SK-N-SH (cell line): ENCODE data around the gene CBX6. TPM values are rescaled to one million over a fixed set of nuclear protein-coding genes. Genes with fewer than 3 reads are reported as not detected.

Experiments used
- CTCF ChIA-PET: fragments of 300-600, 350-600 bp; formaldehyde crosslinking; extraction: SDS; loops from one replicate; lab custom pipeline; 2021; lab: Yijun Ruan, JAX
- POLR2A ChIA-PET: fragments of 350-600 bp; sonication (Branson Sonifier 250); formaldehyde crosslinking; extraction: SDS; loops from one replicate; lab custom pipeline; 2020; ENCODE audit warnings: antibody characterized with exemption, inconsistent platforms; lab: Yijun Ruan, JAX
- DNase-seq: peaks from one replicate; pipeline ENCODE4 v3.0.0; 2012
- H2AFZ ChIP-seq: fragments of 200-600 bp; sonication (generic); 2 replicates; pipeline ENCODE4 v1.8.1; 2016; ENCODE audit warnings: antibody characterized with exemption, mild to moderate bottlenecking, low read depth
- H3F3A ChIP-seq: fragments of 200-600 bp; sonication (generic); replicated peaks from 2 replicates; pipeline ENCODE3; 2016; ENCODE audit warnings: antibody characterized with exemption, mild to moderate bottlenecking; ENCODE audit not compliant: insufficient read depth
- H3K27ac ChIP-seq, 2 experiments: fragments of 200-500 bp in 1 of 2; fragments of 200-600 bp in 1 of 2; sonication (Bioruptor generic) in 1 of 2; sonication (generic), shearing (Covaris generic) in 1 of 2; 2 replicates each; pipeline versions ENCODE4 v1.5.1 to v1.6.1; 2014 to 2016; ENCODE audit warnings: low read depth in 2 of 2, inconsistent platforms in 1 of 2, low read length in 1 of 2, mild to moderate bottlenecking in 1 of 2, mixed read lengths in 1 of 2
- H3K27me3 ChIP-seq: fragments of 200-600 bp; sonication (generic), shearing (Covaris generic); 2 replicates; pipeline ENCODE4 v1.6.1; 2016; ENCODE audit warnings: mixed run types; ENCODE audit not compliant: insufficient read depth
- H3K36me3 ChIP-seq, 2 experiments: fragments of 200-500 bp in 1 of 2; fragments of 200-600 bp in 1 of 2; sonication (Bioruptor generic) in 1 of 2; sonication (generic) in 1 of 2; replicated peaks in 1 of 2; 2 replicates each; pipeline versions ENCODE3 to v1.5.1; 2014 to 2016; ENCODE audit warnings: low read length in 1 of 2, mild to moderate bottlenecking in 1 of 2; ENCODE audit not compliant: insufficient read depth in 2 of 2, control insufficient read depth in 1 of 2
- H3K4me1 ChIP-seq, 2 experiments: fragments of 200-500 bp in 1 of 2; fragments of 200-600 bp in 1 of 2; sonication (Bioruptor generic) in 1 of 2; sonication (generic), shearing (Covaris generic) in 1 of 2; 2 replicates each; pipeline versions ENCODE4 v1.5.1 to v1.6.1; 2014 to 2016; ENCODE audit warnings: low read depth in 1 of 2, low read length in 1 of 2, mixed run types in 1 of 2; ENCODE audit not compliant: insufficient read depth in 2 of 2, control insufficient read depth in 1 of 2
- H3K4me2 ChIP-seq: fragments of 200-600 bp; sonication (generic), shearing (Covaris generic); 2 replicates; pipeline ENCODE4 v1.6.1; 2017; ENCODE audit warnings: mixed run types
- H3K4me3 ChIP-seq, 2 experiments: fragments of 200-500 bp in 1 of 2; fragments of 200-600 bp in 1 of 2; sonication (Bioruptor generic) in 1 of 2; sonication (generic), shearing (Covaris generic) in 1 of 2; 2 replicates each; pipeline versions ENCODE4 v1.5.1 to v1.8.1; 2014 to 2016; ENCODE audit warnings: low read depth in 2 of 2, inconsistent platforms in 1 of 2, low read length in 1 of 2, mild to moderate bottlenecking in 1 of 2, mixed read lengths in 1 of 2, moderate library complexity in 1 of 2
- H3K79me2 ChIP-seq: fragments of 200-600 bp; sonication (generic); 2 replicates; pipeline ENCODE4 v1.8.1; 2017; ENCODE audit warnings: mild to moderate bottlenecking; ENCODE audit not compliant: insufficient read depth
- H3K9ac ChIP-seq: fragments of 200-600 bp; sonication (generic); 2 replicates; pipeline ENCODE4 v1.6.1; 2017; ENCODE audit warnings: mixed run types
- H3K9me2 ChIP-seq: fragments of 200-600 bp; sonication (generic); 2 replicates; pipeline ENCODE4 v1.6.1; 2017; ENCODE audit warnings: mixed run types
- H3K9me3 ChIP-seq: fragments of 200-600 bp; sonication (generic); 2 replicates; pipeline ENCODE4 v1.6.1; 2017; ENCODE audit warnings: mixed run types, mild to moderate bottlenecking, moderate library complexity
- H4K20me1 ChIP-seq: fragments of 200-600 bp; sonication (generic); 2 replicates; pipeline ENCODE4 v1.6.1; 2017; ENCODE audit warnings: mild to moderate bottlenecking, mixed run types; ENCODE audit not compliant: insufficient read depth
- CHD2 ChIP-seq: fragments of 150-350 bp; IDR thresholded peaks from 2 replicates; pipeline ENCODE4 v1.6.1; 2018; ENCODE audit warnings: low read length; ENCODE audit not compliant: partially characterized antibody
- ELF1 ChIP-seq: IDR thresholded peaks from 2 replicates; pipeline ENCODE4 v1.4.0; 2012
- EP300 ChIP-seq, 2 experiments: IDR thresholded peaks; 2 replicates each; pipeline versions ENCODE4 v1.4.0 to v1.6.1; 2012; ENCODE audit warnings: borderline replicate concordance in 1 of 2, low read depth in 1 of 2, low read length in 1 of 2
- EZH2phosphoT487 ChIP-seq: fragments of 200-600 bp; sonication (generic); IDR thresholded peaks from 2 replicates; pipeline ENCODE4 v1.6.1; 2017; ENCODE audit warnings: low read depth, mixed run types, mild to moderate bottlenecking, antibody characterized with exemption, moderate library complexity, borderline replicate concordance
- FOXM1 ChIP-seq: IDR thresholded peaks from 2 replicates; pipeline ENCODE4 v1.4.0; 2012; ENCODE audit warnings: low read depth, mild to moderate bottlenecking
- GATA2 ChIP-seq: sonication (generic); formaldehyde crosslinking; IDR thresholded peaks from 2 replicates; pipeline ENCODE4 v1.5.0; 2020; ENCODE audit warnings: mild to moderate bottlenecking, missing genetic modification reagents
- JUND ChIP-seq: IDR thresholded peaks from 2 replicates; pipeline ENCODE4 v1.4.0; 2012
- MXI1 ChIP-seq: IDR thresholded peaks from 2 replicates; pipeline ENCODE4 v1.6.1; 2012; ENCODE audit warnings: mild to moderate bottlenecking, low read depth, low read length, improper control_type of control experiment
- NFIC ChIP-seq: IDR thresholded peaks from 2 replicates; pipeline ENCODE4 v1.4.0; 2012; ENCODE audit warnings: borderline replicate concordance
- NRF1 ChIP-seq: IDR thresholded peaks from 2 replicates; pipeline ENCODE4 v1.6.1; 2012; ENCODE audit warnings: low read depth, mild to moderate bottlenecking, low read length
- PBX3 ChIP-seq: IDR thresholded peaks from 2 replicates; pipeline ENCODE4; 2012
- POLR2AphosphoS5 ChIP-seq: IDR thresholded peaks from 2 replicates; pipeline ENCODE4 v1.6.1; 2012; ENCODE audit warnings: low read depth, low read length
- RCOR1 ChIP-seq: fragments of 150-350 bp; IDR thresholded peaks from 2 replicates; pipeline ENCODE4 v1.6.1; 2017; ENCODE audit warnings: antibody characterized with exemption, low read length
- RFX5 ChIP-seq: IDR thresholded peaks from 2 replicates; pipeline ENCODE4 v1.6.1; 2012; ENCODE audit warnings: mild to moderate bottlenecking, improper control_type of control experiment, low read length
- RXRA ChIP-seq: IDR thresholded peaks from 2 replicates; pipeline ENCODE4 v1.4.0; 2012; ENCODE audit warnings: low read depth, mild to moderate bottlenecking, borderline replicate concordance
- TAF1 ChIP-seq: IDR thresholded peaks from 2 replicates; pipeline ENCODE4 v1.6.1; 2012; ENCODE audit warnings: low read depth, mild to moderate bottlenecking, low read length, moderate library complexity, borderline replicate concordance
- TCF12 ChIP-seq: IDR thresholded peaks from 2 replicates; pipeline ENCODE4 v1.4.0; 2012
- TEAD4 ChIP-seq: IDR thresholded peaks from 2 replicates; pipeline ENCODE4 v1.4.0; 2012; ENCODE audit warnings: mild to moderate bottlenecking, borderline replicate concordance; ENCODE audit not compliant: insufficient read depth
- YY1 ChIP-seq: IDR thresholded peaks from 2 replicates; pipeline ENCODE4 v1.4.0; 2012; ENCODE audit warnings: low read depth, mild to moderate bottlenecking
- WGBS: methylation state at CpG from one replicate; pipeline ENCODE4 v1.1.6; 2017; ENCODE audit warnings: low lambda C conversion rate; 5-methylcytosine and 5-hydroxymethylcytosine counted together
- polyA plus RNA-seq, 3 experiments: library from polyadenylated mRNA; depleted of rRNA; stranded (reverse); fragments of >200 nt; gene quantifications; 2 replicates each; pipeline ENCODE4 v1.2.3, GENCODE V29; 2012
- TF ChIP-seq, protein P1 (sequence below): IDR thresholded peaks from 2 replicates; pipeline ENCODE4 v1.4.0; 2012; ENCODE audit warnings: low read depth, borderline replicate concordance
- TF ChIP-seq, protein P2 (sequence below): IDR thresholded peaks from 2 replicates; pipeline ENCODE4 v1.4.0; 2012; ENCODE audit warnings: low read depth
- TF ChIP-seq, protein P3 (sequence below): fragments of 200-600 bp; sonication (generic); IDR thresholded peaks from 2 replicates; pipeline ENCODE4 v1.6.1; 2017; ENCODE audit warnings: antibody characterized with exemption, mild to moderate bottlenecking, moderate library complexity

Gene CBX6
- polyA plus RNA-seq, 1 of the 3 experiments (the other 2 are of a cell fraction): 5.4 TPM

DNA sequence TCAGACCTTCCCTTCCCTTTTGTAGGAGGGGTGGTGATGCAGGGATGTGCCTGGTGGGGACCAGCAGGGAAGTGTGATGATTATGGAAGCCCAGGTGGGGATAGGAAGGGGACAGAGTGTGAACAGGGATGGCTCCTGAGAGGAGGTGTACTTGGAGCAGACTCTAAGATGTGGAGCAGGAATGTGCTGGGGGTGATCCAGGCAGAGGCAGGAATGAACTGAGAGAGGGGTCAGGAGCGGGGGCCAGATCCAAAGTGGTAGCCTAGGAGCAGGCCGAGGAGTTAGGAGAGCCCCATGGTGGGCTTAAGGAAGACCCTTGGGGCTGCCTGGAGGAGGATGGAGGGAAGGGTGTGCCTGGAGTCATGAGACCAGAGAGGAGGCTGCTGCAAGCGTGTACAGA, 31.9 kb downstream of the CBX6 start:
- DNase-seq: no peak
- H3K9me2 ChIP-seq: no peaks in the 10 kb centered on the region

DNA sequence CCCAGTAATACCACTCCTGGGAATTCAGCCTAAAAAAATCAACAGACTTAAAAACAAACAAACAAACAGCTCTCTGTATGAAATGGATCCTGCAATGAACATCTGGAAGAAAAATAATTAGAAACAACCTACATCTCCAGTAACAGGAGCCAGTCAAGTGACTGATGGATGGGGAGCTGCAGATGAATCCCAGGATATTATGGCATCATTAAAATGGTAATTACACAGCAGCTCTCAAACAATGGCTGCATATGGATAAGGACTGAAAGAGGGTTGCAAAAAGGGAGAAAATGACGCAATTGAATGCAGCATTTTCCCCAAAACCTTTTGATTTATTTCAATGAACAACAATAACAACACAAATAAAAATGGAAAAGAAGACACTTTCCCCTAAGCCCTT, 32.3 kb downstream of the CBX6 start:
- Histone ChIP-seq H3K4me1 (no peaks in the 10 kb centered on the region; a peak in 1 of 4 replicates), H3K9me2 (no peaks in the 10 kb centered on the region), H3K4me2 (no peak overlapping the region), H3F3A (no peaks in the 10 kb centered on the region), H3K9ac (no peak overlapping the region), H3K27me3 (no peaks in the 10 kb centered on the region), H4K20me1 (no peaks in the 10 kb centered on the region), H3K4me3 (no peak overlapping the region), H3K27ac (no peak overlapping the region), H3K9me3 (no peaks in the 10 kb centered on the region), H2AFZ (no peak overlapping the region), H3K36me3 (no peaks in the 10 kb centered on the region), H3K79me2 (no peaks in the 10 kb centered on the region)
- WGBS: 86% methylated on average over 1 of the region's 1 CpG
- no peak for DNase-seq
- POLR2A ChIA-PET: no interaction called here
- CTCF ChIA-PET: interaction anchor here (1.8 kb wide), 1 partner anchor 30 kb away, joined by 3 read pairs; no protein-coding TSS in a partner anchor
- TF ChIP-seq EP300 (IDR thresholded peaks at IDR 0.05; ENCODE audit: borderline replicate concordance in 1 of 2, low read depth in 1 of 2, low read length in 1 of 2) (no peak), POLR2AphosphoS5 (no peak), JUND (no peak), TEAD4 (no peak), RFX5 (no peak), TCF12 (no peak), PBX3 (no peak), EZH2phosphoT487 (no peak), NRF1 (no peak), RCOR1 (no peak)
- TF ChIP-seq, protein P1, sequence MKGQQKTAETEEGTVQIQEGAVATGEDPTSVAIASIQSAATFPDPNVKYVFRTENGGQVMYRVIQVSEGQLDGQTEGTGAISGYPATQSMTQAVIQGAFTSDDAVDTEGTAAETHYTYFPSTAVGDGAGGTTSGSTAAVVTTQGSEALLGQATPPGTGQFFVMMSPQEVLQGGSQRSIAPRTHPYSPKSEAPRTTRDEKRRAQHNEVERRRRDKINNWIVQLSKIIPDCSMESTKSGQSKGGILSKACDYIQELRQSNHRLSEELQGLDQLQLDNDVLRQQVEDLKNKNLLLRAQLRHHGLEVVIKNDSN: no peak
- TF ChIP-seq, protein P2, sequence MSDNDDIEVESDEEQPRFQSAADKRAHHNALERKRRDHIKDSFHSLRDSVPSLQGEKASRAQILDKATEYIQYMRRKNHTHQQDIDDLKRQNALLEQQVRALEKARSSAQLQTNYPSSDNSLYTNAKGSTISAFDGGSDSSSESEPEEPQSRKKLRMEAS: no peak

More for the DNA sequence above, 31.9 kb downstream of the CBX6 start:
- H3K4me3 ChIP-seq: no peak overlapping the region
- CTCF ChIA-PET: interaction anchor here (1.8 to 2.2 kb wide), 2 partner anchors 29 to 72 kb away, joined by 3 to 12 read pairs; no protein-coding TSS in a partner anchor
- H3K79me2 ChIP-seq: no peaks in the 10 kb centered on the region
- no peak for TF ChIP-seq RXRA
- TF ChIP-seq NFIC: no peak
- TF ChIP-seq FOXM1: no peak
- TF ChIP-seq TEAD4: no peak
- TF ChIP-seq RCOR1: no peak
- TF ChIP-seq EP300 (IDR thresholded peaks at IDR 0.05; ENCODE audit: borderline replicate concordance in 1 of 2, low read depth in 1 of 2, low read length in 1 of 2): no peak
- no peak for TF ChIP-seq YY1
- TF ChIP-seq, protein P2: no peak
- no peak for TF ChIP-seq JUND
- no peak for TF ChIP-seq ELF1
- no peak for TF ChIP-seq NRF1
- no peak for TF ChIP-seq POLR2AphosphoS5
- TF ChIP-seq, protein P1: no peak
- TF ChIP-seq CHD2: no peak
- no peak for TF ChIP-seq RFX5
- no peak for TF ChIP-seq TAF1
- no peak for TF ChIP-seq GATA2 (CRISPR knock-in tag)
- TF ChIP-seq, protein P3, sequence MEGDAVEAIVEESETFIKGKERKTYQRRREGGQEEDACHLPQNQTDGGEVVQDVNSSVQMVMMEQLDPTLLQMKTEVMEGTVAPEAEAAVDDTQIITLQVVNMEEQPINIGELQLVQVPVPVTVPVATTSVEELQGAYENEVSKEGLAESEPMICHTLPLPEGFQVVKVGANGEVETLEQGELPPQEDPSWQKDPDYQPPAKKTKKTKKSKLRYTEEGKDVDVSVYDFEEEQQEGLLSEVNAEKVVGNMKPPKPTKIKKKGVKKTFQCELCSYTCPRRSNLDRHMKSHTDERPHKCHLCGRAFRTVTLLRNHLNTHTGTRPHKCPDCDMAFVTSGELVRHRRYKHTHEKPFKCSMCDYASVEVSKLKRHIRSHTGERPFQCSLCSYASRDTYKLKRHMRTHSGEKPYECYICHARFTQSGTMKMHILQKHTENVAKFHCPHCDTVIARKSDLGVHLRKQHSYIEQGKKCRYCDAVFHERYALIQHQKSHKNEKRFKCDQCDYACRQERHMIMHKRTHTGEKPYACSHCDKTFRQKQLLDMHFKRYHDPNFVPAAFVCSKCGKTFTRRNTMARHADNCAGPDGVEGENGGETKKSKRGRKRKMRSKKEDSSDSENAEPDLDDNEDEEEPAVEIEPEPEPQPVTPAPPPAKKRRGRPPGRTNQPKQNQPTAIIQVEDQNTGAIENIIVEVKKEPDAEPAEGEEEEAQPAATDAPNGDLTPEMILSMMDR: no peak
- no peak for TF ChIP-seq MXI1
- no peak for TF ChIP-seq EZH2phosphoT487
- H3F3A ChIP-seq: no peaks in the 10 kb centered on the region
- H3K9me3 ChIP-seq: no peaks in the 10 kb centered on the region
- H2AFZ ChIP-seq: no peak overlapping the region
- H3K36me3 ChIP-seq: no peaks in the 10 kb centered on the region
- no peaks in the 10 kb centered on the region; a peak in 1 of 4 replicates for H3K4me1 ChIP-seq
- WGBS: 79% methylated on average over 2 of the region's 3 CpGs
- H3K4me2 ChIP-seq: no peak overlapping the region
- H3K27me3 ChIP-seq: no peaks in the 10 kb centered on the region
- no peak overlapping the region for H3K27ac ChIP-seq
- H3K9ac ChIP-seq: no peak overlapping the region
- POLR2A ChIA-PET: no interaction called here
- no peaks in the 10 kb centered on the region for H4K20me1 ChIP-seq
